ENCODE measurements around the gene SLCO3A1. TPM values are rescaled to one million over a fixed set of nuclear protein-coding genes. Genes with fewer than 3 reads are reported as not detected.

Gene SLCO3A1
- 2.9 and 8.6 TPM in 2 replicates for total RNA-seq

- DNase-seq (ENCODE audit: low read depth): peak; percentile 20
- TF ChIP-seq CTCF (IDR thresholded peaks at IDR 0.05; ENCODE audit: insufficient read depth, low read depth, low read length): no peak
- peak within 1 kb of the TSS; percentile 54 for H3K4me3 ChIP-seq (ENCODE audit: low read depth, low read length)
Measured at GRCh38 chr15:91853511-91853947, at the start of gene SLCO3A1. SLCO3A1 (plus strand) TSS chr15:91853708.

GRCh38 chr15:91807122-91807521, 46.4 kb upstream of the SLCO3A1 start:
- no peak overlapping the region for H3K4me3 ChIP-seq (ENCODE audit: low read depth, low read length)
- no peak for DNase-seq (ENCODE audit: low read depth)
- TF ChIP-seq CTCF (IDR thresholded peaks at IDR 0.05; ENCODE audit: insufficient read depth, low read depth, low read length): no peak

- H3K4me3 ChIP-seq (ENCODE audit: low read depth, low read length): no peak overlapping the region
- no peak for TF ChIP-seq CTCF (IDR thresholded peaks at IDR 0.05; ENCODE audit: insufficient read depth, low read depth, low read length)
- no peak for DNase-seq (ENCODE audit: low read depth)
Measured at GRCh38 chr15:91813924-91814323, 39.6 kb upstream of the SLCO3A1 start.

- DNase-seq (ENCODE audit: low read depth): no peak
- H3K4me3 ChIP-seq (ENCODE audit: low read depth, low read length): no peak overlapping the region
- TF ChIP-seq CTCF (IDR thresholded peaks at IDR 0.05; ENCODE audit: insufficient read depth, low read depth, low read length): no peak
Measured at GRCh38 chr15:91816942-91817341, 36.6 kb upstream of the SLCO3A1 start.

GRCh38 chr15:91821458-91821857, 32.0 kb upstream of the SLCO3A1 start:
- H3K4me3 ChIP-seq (ENCODE audit: low read depth, low read length): no peak overlapping the region
- no peak for DNase-seq (ENCODE audit: low read depth)
- TF ChIP-seq CTCF (IDR thresholded peaks at IDR 0.05; ENCODE audit: insufficient read depth, low read depth, low read length): no peak

GRCh38 chr15:91824256-91824655, 29.3 kb upstream of the SLCO3A1 start:
- no peak for TF ChIP-seq CTCF (IDR thresholded peaks at IDR 0.05; ENCODE audit: insufficient read depth, low read depth, low read length)
- no peak overlapping the region for H3K4me3 ChIP-seq (ENCODE audit: low read depth, low read length)
- DNase-seq (ENCODE audit: low read depth): no peak

- no peak overlapping the region for H3K4me3 ChIP-seq (ENCODE audit: low read depth, low read length)
- no peak for TF ChIP-seq CTCF (IDR thresholded peaks at IDR 0.05; ENCODE audit: insufficient read depth, low read depth, low read length)
- DNase-seq (ENCODE audit: low read depth): no peak
Measured at GRCh38 chr15:91826443-91826842, 27.1 kb upstream of the SLCO3A1 start.

Data from fibroblast of villous mesenchyme (primary cell).